Gastrocnemius medialis (tissue), 4 donors: Measurements from ENCODE around the gene KRTAP9-3.
"Not testable (repeated sequence)": the region's sequence is repeated elsewhere in the genome, so short reads cannot be mapped to it uniquely, and the experiment has no call there.

ENCODE experiments used
- CTCF ChIP-seq, 5 experiments: fragments of 450-650 bp in 3 of 5; fragments of 200-600 bp in 2 of 5; sonication (generic) in 2 of 5; IDR thresholded peaks in 4 of 5; conservative IDR thresholded peaks in 1 of 5; 1 replicate in 4 of 5; 2 replicates in 1 of 5; pipeline ENCODE4 v1.5.1; 2016 to 2019; ENCODE audit warnings: antibody characterized with exemption in 5 of 5, mild to moderate bottlenecking in 3 of 5, moderate library complexity in 3 of 5
- POLR2A ChIP-seq, 2 donors: fragments of 450-650 bp; IDR thresholded peaks; one replicate each; pipeline ENCODE4 v1.6.1; 2017; ENCODE audit warnings: antibody characterized with exemption in 2 of 2, mild to moderate bottlenecking in 2 of 2, moderate library complexity in 2 of 2

- TF ChIP-seq CTCF (IDR thresholded peaks at IDR 0.05 in 4 of 5, conservative IDR thresholded peaks at IDR 0.05 in 1 of 5); POLR2A (IDR thresholded peaks at IDR 0.05): not testable (repeated sequence)
Observed at GRCh38 chr17:41232399-41233105, at the start of gene KRTAP9-3.
